WI38 (cell line): ENCODE data around the gene PRDM15.

Source experiments
- H3K4me3 ChIP-seq: 2 replicates; pipeline ENCODE4 v1.5.1; 2011; ENCODE audit warnings: low read depth, mild to moderate bottlenecking, control low read depth, low read length
- CTCF ChIP-seq: IDR thresholded peaks from 2 replicates; pipeline ENCODE4 v1.5.1; 2012; ENCODE audit warnings: low read depth, mild to moderate bottlenecking, control low read depth, low read length

The PRDM15 gene

GRCh38 chr21:41861987-41862386, 17.2 kb downstream of the PRDM15 start:
- no peak overlapping the region for H3K4me3 ChIP-seq
- TF ChIP-seq CTCF = no peak

GRCh38 chr21:41861255-41861654, 17.9 kb downstream of the PRDM15 start:
- no peak overlapping the region for H3K4me3 ChIP-seq
- no peak for TF ChIP-seq CTCF

DNA sequence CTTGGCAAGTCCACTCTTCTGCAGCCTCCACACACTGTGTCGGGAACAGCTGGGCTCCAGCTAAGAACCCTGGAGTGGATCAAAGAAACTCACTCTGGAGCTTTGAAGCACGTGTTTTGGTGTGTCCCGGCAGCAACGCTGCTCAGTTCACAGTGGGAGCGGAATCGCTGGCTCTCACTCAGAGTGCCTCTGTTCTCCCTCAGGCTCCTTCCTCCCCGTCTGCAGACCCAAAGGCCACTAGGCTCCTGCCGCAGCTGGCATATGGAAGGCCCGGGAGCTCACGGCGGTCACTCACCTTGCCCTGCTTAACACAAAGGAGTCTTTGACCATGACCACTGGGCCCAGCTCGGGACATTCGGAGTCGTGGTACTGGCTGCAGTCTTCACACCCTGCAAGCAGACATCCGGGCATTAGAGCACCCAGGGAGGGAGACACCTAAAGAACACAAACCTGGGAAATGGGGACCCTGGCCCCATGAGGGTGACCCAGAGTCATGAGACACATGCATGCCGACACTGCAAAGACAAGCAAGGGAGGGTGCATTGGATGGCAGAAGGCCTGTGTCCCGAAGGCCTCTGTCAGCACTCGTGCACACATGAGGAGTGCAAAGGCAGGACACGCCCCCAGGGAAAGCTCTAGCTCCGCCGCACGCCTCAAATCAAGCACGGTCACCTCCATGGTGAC, 19.7 kb downstream of the PRDM15 start:
- no peak overlapping the region for H3K4me3 ChIP-seq
- TF ChIP-seq CTCF = no peak

DNA sequence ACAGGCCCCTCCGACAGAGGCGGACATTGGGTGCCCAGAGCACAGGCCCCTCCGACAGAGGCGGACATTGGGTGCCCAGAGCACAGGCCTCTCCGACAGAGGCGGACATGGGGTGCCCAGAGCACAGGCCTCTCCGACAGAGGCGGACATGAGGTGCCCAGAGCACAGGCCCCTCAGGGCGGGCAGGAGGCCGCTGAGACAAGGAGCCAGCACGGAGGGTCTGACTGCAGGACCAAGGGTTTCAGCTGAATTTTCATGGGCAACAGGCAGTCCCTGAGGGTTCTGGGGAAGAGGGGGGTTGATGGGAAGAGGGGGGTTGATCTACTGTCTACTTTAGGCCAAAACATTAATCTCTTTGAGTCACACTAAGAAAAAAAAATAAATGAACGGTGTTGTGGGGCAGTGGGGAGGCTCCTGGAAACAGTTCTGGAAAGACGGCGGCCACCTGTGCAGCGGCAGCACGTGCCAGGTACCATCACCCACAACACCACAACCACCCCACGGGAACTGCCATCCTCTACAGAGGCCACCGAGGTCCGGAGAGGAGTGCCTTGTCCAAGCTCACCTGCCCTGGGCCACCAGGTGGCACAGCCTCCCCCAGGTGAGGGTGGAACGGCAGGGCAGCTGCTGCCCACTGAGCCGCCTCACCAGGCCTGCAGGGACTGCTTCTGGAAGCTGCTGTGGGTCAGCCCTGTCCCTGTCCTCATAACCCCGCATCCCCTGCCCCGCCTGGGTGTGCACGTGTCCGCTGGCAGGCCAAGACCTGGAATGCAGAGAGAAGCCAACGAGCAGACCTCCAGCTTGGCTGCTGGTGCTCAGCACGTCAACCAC, 20.5 kb downstream of the PRDM15 start:
- H3K4me3 ChIP-seq = no peak overlapping the region
- TF ChIP-seq CTCF = no peak

GRCh38 chr21:41857771-41858300, 21.3 kb downstream of the PRDM15 start:
- no peak overlapping the region for H3K4me3 ChIP-seq
- TF ChIP-seq CTCF = no peak

GRCh38 chr21:41856572-41856971, 22.6 kb downstream of the PRDM15 start:
- TF ChIP-seq CTCF = no peak
- no peak overlapping the region for H3K4me3 ChIP-seq
